GM18519 (cell line): ENCODE measurements around the gene IFNAR1.
"Not testable (repeated sequence)": the region's sequence is repeated elsewhere in the genome, so short reads cannot be mapped to it uniquely, and the experiment has no call there.

ENCODE experiments used
- ATAC-seq: cut with Tn5 transposase; IDR thresholded peaks from one replicate; pipeline ENCODE4 v1.9.1; 2021; ENCODE audit warnings: mild to moderate bottlenecking, moderate library complexity; ENCODE audit not compliant: unreplicated experiment, low FRiP score

IFNAR1 gene

GRCh38 chr21:33339135-33339534 lies 14.4 kb downstream of the IFNAR1 start:
- no peak for ATAC-seq

GRCh38 chr21:33339918-33340317 lies 15.1 kb downstream of the IFNAR1 start:
- ATAC-seq, result no peak

- no peak for ATAC-seq
Observed at GRCh38 chr21:33345751-33346238, 21.0 kb downstream of the IFNAR1 start.

- ATAC-seq, result no peak
Observed at GRCh38 chr21:33348706-33349105, 23.9 kb downstream of the IFNAR1 start.

- ATAC-seq, result no peak
Observed at GRCh38 chr21:33350676-33351075, 25.9 kb downstream of the IFNAR1 start.

- no peak for ATAC-seq
Observed at GRCh38 chr21:33355355-33355754, 30.6 kb downstream of the IFNAR1 start.

GRCh38 chr21:33355996-33356395 lies 31.2 kb downstream of the IFNAR1 start:
- ATAC-seq, result no peak

- no peak for ATAC-seq
Observed at GRCh38 chr21:33357177-33357576, 32.4 kb downstream of the IFNAR1 start.

- no peak for ATAC-seq
Observed at GRCh38 chr21:33359446-33359845, 34.7 kb downstream of the IFNAR1 start.

GRCh38 chr21:33360281-33360680 lies 35.5 kb downstream of the IFNAR1 start:
- ATAC-seq, result no peak

- peak; percentile 43 for ATAC-seq
Observed at GRCh38 chr21:33360881-33361602, 36.3 kb downstream of the IFNAR1 start.

- no peak for ATAC-seq
Observed at GRCh38 chr21:33362044-33362555, 37.3 kb downstream of the IFNAR1 start.

GRCh38 chr21:33363911-33364609 lies 39.3 kb downstream of the IFNAR1 start:
- ATAC-seq, result not testable (repeated sequence)

GRCh38 chr21:33364830-33365229 lies 40.1 kb downstream of the IFNAR1 start:
- ATAC-seq, result no peak

GRCh38 chr21:33367309-33367973 lies 42.7 kb downstream of the IFNAR1 start:
- ATAC-seq, result no peak

- ATAC-seq, result no peak
Observed at GRCh38 chr21:33368124-33368523, 43.4 kb downstream of the IFNAR1 start.

- no peak for ATAC-seq
Observed at GRCh38 chr21:33368576-33368975, 43.8 kb downstream of the IFNAR1 start.

GRCh38 chr21:33369586-33369985 lies 44.8 kb downstream of the IFNAR1 start:
- no peak for ATAC-seq

- ATAC-seq, result no peak
Observed at GRCh38 chr21:33370305-33370704, 45.5 kb downstream of the IFNAR1 start.

- no peak for ATAC-seq
Observed at GRCh38 chr21:33371366-33371765, 46.6 kb downstream of the IFNAR1 start.

- no peak for ATAC-seq
Observed at GRCh38 chr21:33372582-33372981, 47.8 kb downstream of the IFNAR1 start.
